ENCODE data around the gene TXNDC12. TPM values are rescaled to one million over a fixed set of nuclear protein-coding genes. Genes with fewer than 3 reads are reported as not detected.

Gene TXNDC12
- 26.3 and 31.6 TPM in 2 replicates for total RNA-seq

GRCh38 chr1:52055066-52055865 is at the start of gene TXNDC12:
Gene TXNDC12 (minus strand): TSS chr1:52055191. CDS start chr1:52055096, 95 bp downstream.

GRCh38 chr1:52056163-52056936 is 1.4 kb upstream of the TXNDC12 start, which contains the start of gene BTF3L4:
Gene BTF3L4 (plus strand): TSS chr1:52056295. CDS start chr1:52059848, 3,553 bp downstream.

GRCh38 chr1:52033190-52034049 is 21.6 kb downstream of the TXNDC12 start, which contains the start of gene KTI12:
Gene KTI12 (minus strand): TSS chr1:52033810. CDS start chr1:52033761, 49 bp downstream.

GRCh38 chr1:51990478-51990965 is 64.5 kb downstream of the TXNDC12 start, which contains the start of gene RAB3B:
Gene RAB3B (minus strand): TSS chr1:51990700. CDS start chr1:51977117, 13,583 bp downstream.

Other genes starting within 250 kb of the TXNDC12 start
- gene NRDC, start 176.5 kb downstream of the TXNDC12 start, total RNA-seq: 92.1 and 136 TPM in 2 replicates
- 29.5 and 33.7 TPM in 2 replicates for gene RAB3B, start 64.5 kb downstream of the TXNDC12 start, total RNA-seq
- 12.4 and 15.4 TPM in 2 replicates for gene KTI12, start 21.4 kb downstream of the TXNDC12 start, total RNA-seq
- gene BTF3L4, start 1.1 kb upstream of the TXNDC12 start, total RNA-seq: 34.6 and 53.2 TPM in 2 replicates
- 35.5 and 36.9 TPM in 2 replicates for gene ZFYVE9, start 86.9 kb upstream of the TXNDC12 start, total RNA-seq